ENCODE results near the gene SLC1A7.

- TF ChIP-seq CTCF (IDR thresholded peaks at IDR 0.05): no peak
- TF ChIP-seq EZH2 (IDR thresholded peaks at IDR 0.05; ENCODE audit: borderline replicate concordance, insufficient read depth, low read depth, low read length, poor library complexity, severe bottlenecking): no peak
Measured at GRCh38 chr1:53156783-53157182, 14.3 kb upstream of the SLC1A7 start.
